GM12872 (cell line): ENCODE results near the gene CDH20.

Experiments
- CTCF ChIP-seq: IDR thresholded peaks from 3 replicates; pipeline ENCODE4 v1.5.1; 2011; ENCODE audit warnings: low read depth, mild to moderate bottlenecking, low read length, moderate library complexity; ENCODE audit not compliant: insufficient read depth

The CDH20 gene

GRCh38 chr18:61333746-61334490, 688 bp downstream of the CDH20 start:
- TF ChIP-seq CTCF, result no peak

- no peak for TF ChIP-seq CTCF
These were observed 1.2 kb downstream of the CDH20 start for GRCh38 chr18:61334491-61334850.

- TF ChIP-seq CTCF, result no peak
These were observed 1.9 kb downstream of the CDH20 start for GRCh38 chr18:61334951-61335683.

- TF ChIP-seq CTCF, result no peak
These were observed 2.7 kb downstream of the CDH20 start for GRCh38 chr18:61335684-61336555.

GRCh38 chr18:61336766-61337165, 3.5 kb downstream of the CDH20 start:
- TF ChIP-seq CTCF, result no peak

GRCh38 chr18:61337527-61337926, 4.3 kb downstream of the CDH20 start:
- TF ChIP-seq CTCF, result no peak

GRCh38 chr18:61340148-61340547, 6.9 kb downstream of the CDH20 start:
- no peak for TF ChIP-seq CTCF
